GM18867 (cell line): ENCODE measurements around the gene ULBP3.
"Not testable (repeated sequence)": the region's sequence is repeated elsewhere in the genome, so short reads cannot be mapped to it uniquely, and the experiment has no call there.

Experiments
- ATAC-seq: cut with Tn5 transposase; IDR thresholded peaks from one replicate; pipeline ENCODE4 v1.9.1; 2021; ENCODE audit warnings: mild to moderate bottlenecking, moderate library complexity; ENCODE audit not compliant: unreplicated experiment

ULBP3 gene

DNA sequence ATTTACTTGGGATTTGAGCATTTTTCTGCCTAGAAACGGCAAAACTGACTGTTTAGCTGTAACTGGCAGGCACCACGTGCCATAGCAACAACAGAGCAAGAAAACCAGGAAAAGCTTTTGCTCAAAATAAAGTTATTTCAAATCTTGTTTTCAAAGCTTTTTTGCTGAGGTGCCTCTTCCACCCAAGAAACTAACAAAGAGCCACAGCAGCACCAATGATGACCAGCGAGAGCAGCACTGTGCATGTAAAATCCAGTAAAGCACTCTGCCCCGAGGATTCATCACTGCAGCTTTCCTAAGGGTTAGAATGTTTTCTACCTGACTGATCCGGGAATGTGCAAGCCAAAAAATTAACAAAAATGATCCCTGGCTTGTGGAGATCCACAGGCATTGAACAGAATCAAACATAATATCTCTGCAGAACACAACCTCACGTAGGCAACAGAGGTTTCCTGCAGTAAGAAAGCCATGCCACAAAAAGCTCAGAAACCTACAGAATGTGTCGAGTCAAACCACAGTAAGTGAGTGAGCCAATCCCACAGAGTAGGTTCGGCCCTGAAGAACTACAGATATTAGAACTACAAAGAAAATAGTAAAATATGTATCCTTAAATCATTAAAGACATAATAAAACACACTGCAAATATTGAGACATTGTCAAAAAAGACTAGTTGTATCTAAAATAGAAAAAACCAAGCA is 7.4 kb upstream of the ULBP3 start:
- no peak for ATAC-seq

DNA sequence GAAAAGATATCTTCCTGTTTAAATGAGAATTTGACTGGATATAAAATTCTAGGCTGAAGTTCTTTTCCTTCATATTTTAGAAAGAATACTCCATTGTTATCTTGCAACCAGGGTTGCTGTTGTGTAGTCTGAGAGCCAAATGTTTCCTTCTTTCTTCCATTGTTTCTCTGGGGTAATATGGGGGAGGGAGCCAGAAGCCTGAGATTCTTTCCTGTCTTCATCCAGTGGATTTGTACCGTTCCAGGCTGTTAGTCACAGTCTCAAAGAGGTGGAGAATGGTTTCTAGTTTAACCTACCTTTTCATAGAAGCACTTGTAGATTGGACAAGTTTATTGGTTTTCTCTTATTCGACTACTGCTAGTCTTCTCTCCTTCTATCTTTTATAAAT is 6.1 kb upstream of the ULBP3 start:
- ATAC-seq, result no peak

DNA sequence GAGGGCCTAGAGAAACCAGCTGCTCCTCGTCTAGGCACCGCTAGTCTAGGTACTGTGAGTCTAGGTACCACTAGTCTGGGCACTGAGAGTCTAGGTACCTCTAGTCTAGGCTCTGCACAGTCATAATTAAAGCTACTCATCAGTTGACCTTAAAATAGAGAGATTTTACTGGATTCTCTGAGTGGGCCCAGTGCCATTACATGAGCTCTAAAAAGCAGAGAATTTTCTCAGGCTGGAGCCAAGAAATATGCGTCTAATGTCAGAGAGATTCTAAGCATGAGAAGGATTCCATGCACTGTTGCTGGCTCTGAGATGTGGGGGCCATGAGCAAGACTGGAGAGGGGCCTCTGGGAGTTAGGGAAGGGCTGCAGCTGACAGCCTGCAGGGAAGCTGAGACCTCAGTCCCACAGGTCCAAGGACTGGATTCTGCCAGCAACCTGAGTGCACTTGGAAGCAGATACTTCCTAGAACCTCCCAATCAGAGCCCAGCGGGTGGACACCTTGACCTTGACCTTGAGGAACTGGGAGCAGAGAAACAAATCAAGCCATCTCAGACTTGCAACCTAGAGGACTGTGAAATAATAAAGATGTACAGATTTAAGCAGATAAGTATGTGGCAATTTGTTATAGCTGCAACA is 5.6 kb upstream of the ULBP3 start:
- ATAC-seq, result not testable (repeated sequence)

DNA sequence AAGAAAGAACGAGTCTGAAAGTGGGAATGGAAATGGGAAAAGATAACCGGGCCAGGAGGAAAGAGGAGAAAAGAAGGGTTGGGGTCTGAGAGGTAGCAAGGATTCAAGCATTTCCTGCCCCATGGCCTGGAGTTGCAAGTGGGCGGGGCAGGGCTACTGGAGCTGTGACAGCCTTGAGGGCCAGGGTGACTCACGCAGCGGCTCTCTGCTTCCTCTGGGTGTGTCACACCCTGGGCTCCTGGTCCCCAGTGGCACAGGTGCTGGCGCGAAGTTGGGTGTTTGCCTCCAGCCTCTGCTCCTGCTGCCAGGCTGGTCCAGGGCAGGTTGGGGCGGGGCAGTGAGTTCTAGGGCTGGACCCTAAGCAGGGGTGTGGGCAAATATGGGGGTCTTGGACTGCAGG is 3.3 kb upstream of the ULBP3 start:
- no peak for ATAC-seq

DNA sequence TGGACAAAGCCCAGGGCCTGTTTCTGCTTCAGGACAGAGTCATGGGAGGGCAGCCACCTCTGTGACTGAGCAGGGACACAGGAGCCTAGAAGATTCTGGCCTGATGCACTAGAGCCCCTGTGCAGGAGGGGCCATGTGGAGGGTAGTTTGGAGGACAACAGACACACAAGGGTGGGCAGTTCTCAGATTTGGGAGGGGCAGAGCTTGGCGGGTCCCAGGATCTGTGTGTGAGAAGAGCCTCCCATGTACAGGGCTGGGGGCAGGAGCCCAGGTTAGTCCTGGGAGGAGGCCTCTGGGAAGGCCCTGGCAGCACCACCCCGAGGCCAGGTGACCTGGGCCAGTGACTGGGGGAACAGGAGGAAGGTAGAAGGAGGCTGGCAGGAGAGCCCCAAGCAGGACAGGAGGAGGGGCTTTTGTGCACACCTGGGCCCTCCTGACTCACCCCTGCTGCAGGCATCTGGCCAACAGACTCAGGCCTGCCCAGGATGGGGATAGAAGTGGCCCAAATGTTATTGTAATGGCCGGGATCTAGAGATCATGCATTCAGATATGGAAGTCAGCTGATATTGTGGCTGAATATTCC is 1.4 kb upstream of the ULBP3 start:
- ATAC-seq, result no peak

DNA sequence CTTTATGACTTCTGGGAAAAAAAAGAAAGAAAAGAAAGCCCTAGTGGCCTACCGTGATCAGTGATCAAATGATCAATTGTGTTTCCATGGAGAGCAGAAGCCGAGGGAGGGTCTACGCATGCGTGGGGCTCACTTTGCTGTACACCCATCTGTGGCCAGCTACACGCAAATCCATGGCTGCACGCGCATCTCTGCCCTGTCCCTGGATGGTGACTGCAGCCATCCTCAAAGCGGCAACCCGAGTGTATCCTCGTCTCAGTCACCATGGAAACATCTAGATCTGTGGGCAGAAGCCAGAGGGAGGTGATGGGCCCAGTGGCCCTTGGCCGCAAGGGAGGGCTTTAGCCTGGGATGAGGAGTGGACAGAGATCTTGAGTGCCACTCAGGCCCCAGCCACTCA is 785 bp upstream of the ULBP3 start:
- no peak for ATAC-seq

DNA sequence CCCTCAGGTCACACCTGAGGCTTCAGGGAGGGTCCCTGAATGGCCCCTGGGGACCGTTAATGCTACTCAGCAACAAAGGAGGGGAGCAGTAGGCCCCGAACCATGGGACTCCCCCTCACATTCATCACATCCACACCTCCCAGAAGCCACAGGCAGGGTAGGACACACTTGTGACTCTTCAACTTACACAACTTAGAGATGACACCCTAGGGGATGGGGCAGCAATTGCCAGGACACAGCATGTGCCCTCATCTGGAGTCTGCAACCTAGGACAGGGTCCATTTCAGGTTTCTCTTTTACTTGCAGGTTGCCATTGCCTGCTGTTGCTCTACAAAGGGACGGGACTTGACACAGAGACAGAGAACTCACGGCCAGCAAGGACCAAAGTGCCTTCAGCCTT is 770 bp downstream of the ULBP3 start:
- no peak for ATAC-seq

DNA sequence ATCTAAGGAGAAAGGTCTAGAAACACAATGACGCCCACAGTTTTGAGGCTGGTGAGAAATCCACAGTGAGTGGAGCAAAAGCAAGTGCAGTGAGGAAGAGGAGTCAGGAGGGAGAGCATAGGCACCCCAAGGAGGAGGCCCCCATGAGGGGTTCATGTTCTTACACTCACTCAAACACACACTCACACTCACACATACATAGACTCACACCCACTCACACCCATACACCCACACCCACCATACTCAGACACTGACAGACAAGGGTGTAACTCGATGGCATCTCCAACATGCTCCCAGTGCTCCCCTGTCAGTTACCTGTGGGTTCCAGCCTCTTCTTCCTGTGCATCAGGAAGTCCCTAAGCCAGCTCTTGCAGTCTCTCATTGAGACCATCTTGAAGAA is 3.8 kb downstream of the ULBP3 start:
- ATAC-seq, result no peak

DNA sequence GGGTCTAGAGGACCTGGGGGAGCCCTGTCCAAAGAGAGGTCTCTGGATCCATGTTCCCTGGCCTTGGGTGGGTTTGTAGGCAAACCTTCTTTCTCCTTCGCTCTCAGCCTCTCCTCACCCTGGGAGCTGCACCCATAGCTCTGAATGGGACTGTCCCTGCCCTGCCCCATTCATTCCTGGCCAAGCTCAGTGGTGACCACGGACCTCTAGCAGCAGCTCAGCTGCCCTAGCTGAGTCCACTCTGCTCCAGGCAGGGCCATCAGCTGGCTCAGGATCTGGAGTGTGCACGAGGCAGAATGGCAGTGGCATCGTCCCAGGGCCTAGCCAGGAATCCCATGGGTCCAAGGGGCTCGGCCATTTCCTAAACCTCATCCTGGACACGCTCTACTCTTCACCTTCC is 5.3 kb downstream of the ULBP3 start:
- no peak for ATAC-seq

DNA sequence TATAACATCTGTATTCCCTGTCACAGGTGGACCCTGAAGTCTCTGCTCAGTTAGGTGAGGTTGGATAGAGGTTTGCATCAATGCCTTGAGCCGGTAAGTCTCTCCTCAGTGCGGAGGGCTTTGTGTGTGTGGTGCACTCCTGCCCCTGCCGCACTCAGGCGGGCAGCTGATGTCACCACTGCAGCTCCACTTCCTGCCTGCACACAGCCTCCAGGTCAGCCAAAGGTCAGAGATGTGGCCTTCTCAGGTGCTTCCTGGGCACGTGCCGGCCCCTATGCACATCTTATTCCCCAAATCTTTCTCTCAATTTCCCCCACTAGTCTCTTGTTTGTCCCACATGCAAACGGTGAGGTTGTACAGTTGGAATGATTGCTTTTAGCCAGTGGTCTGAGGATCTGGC is 8.9 kb downstream of the ULBP3 start:
- peak; percentile 59 for ATAC-seq

DNA sequence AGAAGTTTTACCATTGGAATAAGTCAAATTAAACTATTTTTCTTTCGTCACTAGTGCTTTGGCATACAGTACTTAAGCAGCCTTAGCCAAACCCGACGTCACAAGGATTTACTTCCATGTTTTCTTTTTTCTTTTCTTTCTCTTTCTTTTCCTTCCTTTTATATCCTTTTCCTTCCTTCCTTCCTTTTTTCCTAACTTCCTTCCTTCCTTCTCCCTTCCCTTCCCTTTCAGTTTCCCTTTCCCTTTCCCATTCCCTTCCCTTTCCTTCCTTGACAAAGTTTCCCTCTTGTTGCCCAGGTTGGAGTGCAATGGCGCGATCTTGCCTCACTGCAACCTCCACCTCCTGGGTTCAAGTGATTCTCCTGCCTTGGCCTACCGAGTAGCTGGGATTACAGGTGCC is 9.9 kb downstream of the ULBP3 start:
- ATAC-seq, result no peak

DNA sequence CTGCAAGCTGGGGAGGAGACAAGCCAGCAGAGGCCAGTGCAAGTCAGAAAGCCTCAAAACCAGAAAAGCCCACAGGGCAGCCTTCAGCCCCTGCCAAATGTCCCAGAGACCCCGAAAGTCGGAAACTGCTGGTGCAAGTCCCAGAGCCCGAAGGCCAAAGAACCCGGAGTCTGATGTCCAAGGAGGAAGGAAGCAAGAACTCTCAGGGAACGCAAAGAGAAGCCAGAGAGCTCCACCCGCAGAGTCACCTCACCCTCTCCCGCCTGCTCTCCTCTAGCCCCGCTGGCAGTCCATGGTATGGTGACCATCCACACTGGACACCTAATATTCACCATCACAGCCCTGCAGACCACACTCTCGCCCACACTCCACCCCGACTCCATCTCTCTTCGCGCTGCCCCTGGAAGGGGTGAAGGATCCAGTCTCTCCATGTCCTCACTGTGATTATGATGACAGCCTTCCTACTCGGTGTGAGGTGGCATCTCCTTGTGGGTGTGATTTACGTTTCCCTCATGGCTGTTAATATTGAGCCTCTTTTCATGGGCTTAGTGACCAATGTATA is 10.6 kb downstream of the ULBP3 start:
- ATAC-seq, result no peak

DNA sequence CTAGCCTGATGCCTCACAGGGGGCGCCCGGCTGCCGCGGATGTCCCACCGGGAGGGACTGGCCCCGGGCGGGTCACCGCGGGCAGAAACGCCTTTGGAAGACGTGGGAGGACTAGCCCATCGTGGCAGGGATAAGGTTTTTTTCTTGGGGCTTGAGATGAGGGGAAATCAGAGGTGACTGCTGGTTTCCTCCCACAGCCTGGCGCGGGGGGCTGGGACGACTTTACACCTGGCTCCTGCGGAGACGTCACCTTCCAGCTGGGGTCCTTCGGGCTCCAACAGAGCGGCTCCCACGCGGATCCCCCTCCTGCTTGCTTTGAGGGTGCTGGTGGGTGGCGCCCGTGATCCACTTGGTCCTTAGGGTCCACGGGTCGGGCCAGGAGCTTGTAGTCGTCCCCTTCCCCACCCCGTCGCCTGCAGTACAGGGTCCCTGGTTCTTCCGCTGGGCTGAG is 11.4 kb downstream of the ULBP3 start:
- ATAC-seq, result no peak

DNA sequence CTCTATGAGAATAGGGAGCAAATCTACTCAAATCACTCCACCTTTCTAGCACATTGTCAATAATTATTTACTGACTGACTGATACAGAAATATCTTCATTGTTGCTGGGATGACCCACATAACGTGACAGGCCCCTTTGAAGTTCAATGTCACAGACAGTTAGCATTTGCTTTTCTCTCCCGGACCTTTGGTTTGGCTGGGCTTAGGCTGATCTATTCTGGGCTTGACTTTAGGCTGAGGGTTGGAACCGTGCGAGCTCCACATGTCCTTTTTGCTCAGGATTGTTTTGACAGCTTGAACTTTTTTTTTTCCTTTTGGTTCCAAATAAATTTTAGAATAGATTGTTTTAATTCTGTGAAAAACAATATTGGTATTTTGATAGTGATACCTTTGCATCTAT is 12.0 kb downstream of the ULBP3 start:
- no peak for ATAC-seq

DNA sequence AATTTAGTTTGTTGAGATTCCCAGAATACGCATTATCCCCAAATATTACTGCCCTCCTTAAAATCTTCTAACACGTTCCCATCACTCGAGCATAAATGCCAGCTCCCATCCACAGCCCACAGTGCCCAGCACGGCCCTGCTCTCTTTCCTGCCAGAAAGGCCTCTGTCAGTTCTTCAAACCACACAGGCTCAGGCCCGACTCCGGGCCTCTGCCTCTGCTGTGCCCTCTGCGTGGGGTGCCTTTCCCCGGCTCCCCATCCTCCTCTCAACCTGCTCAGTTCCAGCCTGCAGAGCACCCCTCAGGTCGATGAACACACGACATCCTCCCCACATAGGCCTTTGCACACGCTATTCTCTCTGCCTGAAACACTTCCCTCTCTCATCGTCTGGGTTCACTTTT is 12.8 kb downstream of the ULBP3 start:
- no peak for ATAC-seq

DNA sequence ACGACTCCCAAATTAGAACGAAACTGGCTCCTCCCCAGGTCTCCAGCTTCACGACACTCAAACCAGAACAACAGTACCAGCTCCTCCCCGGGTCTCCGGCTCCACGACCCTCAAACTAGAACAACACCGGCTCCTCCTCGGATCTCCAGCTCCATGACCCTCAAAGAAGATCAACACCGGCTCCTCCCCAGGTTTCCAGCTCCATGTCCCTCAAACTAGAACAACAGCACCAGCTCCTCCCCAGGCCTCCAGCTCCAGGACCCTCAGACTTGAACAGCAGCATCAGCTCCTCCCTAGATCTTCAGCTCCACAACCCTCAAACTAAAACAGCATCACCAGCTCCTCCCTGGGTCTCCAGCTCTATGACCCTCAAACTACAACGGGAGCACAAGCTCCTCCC is 13.8 kb downstream of the ULBP3 start:
- no peak for ATAC-seq

DNA sequence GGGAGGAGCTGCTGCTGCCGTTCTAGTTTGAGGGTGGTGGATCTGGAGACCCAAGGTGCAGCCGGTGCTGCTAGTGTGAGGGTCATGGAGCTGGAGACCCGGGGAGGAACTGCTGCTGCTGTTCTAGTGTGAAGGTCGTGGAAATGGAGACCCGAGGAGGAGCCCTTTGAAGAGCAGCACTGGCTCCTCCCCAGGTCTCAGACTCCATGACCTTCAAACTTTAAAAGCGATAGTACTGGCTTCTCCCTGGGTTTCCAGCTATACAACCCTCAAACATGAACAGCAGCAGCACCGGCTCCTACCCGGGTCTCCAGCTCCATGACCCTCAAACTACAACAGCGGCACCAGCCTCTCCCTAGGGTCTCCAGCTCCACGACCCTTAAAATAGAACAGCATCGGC is 15.5 kb downstream of the ULBP3 start:
- no peak for ATAC-seq

DNA sequence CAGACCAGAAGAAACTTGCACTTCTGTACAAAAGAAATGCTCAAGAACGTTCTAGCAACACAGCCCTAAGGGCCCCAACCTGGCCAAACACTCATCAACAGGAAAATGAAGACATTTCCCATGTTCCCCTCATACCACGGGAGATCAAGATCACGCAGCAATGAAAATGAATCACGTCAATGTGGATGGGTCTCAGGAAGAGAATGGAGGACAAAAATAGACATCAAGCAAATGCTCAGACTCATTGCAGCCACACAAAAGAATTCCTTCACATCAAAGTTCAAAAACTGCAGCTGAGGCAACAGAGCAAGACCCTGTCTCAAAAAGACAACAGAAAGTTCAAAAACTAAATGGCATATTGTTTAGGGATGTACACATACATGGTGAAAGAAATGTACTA is 18.1 kb downstream of the ULBP3 start:
- no peak for ATAC-seq

DNA sequence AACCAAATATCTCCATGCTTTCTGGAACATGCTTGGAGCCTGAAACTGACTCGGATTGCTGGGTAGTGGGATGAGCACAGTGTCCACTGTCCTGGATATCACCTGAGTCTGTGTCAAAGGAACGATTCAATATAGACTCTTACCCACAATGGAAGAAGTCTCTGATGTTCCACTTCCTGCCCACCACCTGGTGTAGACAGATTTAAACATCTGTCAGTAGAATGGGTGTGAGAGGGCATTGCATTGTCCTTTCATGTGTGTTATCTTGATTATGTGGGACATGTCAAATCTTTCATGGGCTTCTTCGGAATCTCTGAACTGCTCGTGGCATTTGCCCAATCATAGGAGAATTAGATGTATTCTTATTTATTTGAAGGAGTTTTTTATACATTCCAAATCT is 20.8 kb downstream of the ULBP3 start:
- ATAC-seq, result no peak

DNA sequence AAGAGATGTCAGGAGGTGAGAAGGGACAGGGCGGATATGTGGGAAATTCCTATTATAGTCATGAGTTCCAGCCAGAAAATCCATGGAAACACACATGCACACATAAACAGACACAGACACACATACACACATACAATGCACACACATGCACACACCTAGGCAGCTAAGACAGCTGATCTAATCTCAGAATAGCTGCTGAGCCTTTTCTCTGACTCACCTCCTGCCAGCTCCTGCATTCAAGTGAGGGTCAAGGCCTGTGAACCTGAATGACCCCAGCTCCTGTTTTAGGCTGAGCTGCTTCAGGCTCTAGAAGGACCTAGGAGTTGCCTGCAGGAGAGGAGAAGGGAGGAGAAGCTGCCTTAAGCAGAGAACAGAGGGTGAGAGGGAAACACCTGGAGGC is 22.0 kb downstream of the ULBP3 start:
- ATAC-seq, result no peak

DNA sequence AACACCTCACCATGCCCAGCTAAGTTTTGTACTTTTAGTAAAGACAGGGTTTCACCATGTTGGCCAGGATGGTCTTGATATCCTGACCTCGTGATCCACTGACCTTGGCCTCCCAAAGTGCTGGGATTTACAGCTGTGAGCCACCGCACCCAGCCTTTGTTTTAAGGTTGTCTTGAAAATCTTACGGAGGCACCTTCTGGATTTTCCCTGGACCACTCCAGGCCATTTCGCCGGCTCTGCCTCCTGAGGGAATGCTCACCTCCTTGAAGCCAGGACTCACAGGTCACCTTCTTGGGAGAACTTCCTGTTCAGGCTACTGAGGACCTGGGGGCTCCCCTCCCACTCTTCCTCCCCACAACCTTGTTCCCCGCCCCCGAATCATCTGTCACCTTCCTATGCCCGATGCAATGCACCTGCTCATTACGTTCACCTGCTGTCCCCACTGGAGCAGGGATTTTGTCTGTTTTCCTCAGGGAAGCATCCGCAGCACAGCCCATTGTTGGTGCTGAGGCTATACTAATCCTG is 24.2 kb downstream of the ULBP3 start:
- no peak for ATAC-seq
